Tibial nerve (tissue), 3 donors: ENCODE data around the gene ACR.

Experiments used
- POLR2A ChIP-seq, 2 donors: fragments of 450-650 bp; IDR thresholded peaks; one replicate each; pipeline ENCODE4 v1.6.1; 2017; ENCODE audit warnings: antibody characterized with exemption in 2 of 2, mild to moderate bottlenecking in 2 of 2, moderate library complexity in 2 of 2
- TF ChIP-seq, protein P1 (sequence below), 5 experiments: fragments of 200-600 bp in 3 of 5; fragments of 450-650 bp in 2 of 5; sonication (generic) in 3 of 5; IDR thresholded peaks; one replicate each; pipeline ENCODE4 v1.5.1; 2016 to 2019; ENCODE audit warnings: antibody characterized with exemption in 5 of 5, mild to moderate bottlenecking in 3 of 5, moderate library complexity in 2 of 5

DNA sequence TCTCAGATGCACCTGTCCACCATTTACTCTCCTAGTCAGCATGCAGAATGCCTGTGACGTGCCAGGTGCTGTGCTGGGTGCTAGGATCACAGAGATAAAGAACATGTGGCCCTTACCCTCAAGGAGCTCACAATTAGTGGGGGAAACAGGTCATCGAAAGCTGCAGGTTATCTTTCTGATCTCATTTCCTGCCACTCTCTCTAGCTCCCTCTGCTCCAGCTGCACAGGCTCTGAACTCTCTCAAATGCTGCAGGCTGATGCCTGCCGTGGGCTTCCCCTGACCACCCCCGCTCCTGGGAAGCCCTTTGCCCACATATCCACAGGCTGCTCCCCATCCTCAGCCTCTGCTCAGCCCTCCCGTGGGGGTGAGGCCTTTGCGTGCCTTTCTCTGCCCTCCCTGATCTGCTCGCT lies 35.7 kb upstream of the ACR start:
- TF ChIP-seq, protein P1, sequence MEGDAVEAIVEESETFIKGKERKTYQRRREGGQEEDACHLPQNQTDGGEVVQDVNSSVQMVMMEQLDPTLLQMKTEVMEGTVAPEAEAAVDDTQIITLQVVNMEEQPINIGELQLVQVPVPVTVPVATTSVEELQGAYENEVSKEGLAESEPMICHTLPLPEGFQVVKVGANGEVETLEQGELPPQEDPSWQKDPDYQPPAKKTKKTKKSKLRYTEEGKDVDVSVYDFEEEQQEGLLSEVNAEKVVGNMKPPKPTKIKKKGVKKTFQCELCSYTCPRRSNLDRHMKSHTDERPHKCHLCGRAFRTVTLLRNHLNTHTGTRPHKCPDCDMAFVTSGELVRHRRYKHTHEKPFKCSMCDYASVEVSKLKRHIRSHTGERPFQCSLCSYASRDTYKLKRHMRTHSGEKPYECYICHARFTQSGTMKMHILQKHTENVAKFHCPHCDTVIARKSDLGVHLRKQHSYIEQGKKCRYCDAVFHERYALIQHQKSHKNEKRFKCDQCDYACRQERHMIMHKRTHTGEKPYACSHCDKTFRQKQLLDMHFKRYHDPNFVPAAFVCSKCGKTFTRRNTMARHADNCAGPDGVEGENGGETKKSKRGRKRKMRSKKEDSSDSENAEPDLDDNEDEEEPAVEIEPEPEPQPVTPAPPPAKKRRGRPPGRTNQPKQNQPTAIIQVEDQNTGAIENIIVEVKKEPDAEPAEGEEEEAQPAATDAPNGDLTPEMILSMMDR (IDR thresholded peaks at IDR 0.05) = no peak
- no peak for TF ChIP-seq POLR2A (IDR thresholded peaks at IDR 0.05)
